ENCODE results near the gene ZNF536.

The ZNF536 gene

DNA sequence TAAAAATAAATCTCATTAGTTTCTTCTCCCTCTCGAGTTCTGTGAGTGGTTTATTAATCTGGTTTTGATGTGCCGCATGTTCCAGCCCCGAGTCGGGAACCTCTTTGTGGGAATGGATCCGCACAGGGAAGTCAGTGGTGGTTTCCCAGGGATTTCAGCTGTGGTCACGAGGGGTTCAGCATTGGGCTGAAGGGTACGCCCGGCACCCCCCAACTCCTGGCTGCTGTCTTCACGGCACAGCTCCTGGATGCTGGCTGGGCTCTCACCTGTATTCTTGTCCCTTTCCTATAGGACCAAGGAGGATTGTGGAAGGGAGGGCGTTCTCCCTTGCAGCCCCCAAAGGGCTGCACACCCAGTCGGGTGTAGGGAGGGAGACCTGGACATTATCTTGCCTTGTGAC is 167.8 kb downstream of the ZNF536 start:
- no peak for DNase-seq

DNA sequence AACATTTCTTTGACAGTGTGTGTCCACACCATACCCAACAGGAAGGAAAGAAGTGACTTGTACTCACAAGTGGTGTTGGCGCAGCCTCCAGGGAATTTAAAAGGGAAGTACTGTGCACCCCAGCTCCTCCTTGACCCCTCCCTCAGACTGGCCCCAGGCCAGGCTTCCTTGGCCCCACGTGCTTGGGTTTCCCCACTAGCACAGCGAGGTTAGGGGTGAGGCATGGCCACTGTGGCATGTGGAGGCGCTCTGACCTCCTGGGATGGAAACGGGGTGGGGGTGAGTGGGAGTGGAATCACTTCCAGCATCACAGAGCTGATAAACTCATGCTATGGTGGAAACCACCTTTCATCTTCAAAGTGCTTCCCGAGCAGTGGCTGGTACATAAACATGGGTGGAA is 168.6 kb downstream of the ZNF536 start:
- no peak for DNase-seq

GRCh38 chr19:30541575-30541974 is 169.4 kb downstream of the ZNF536 start:
- DNase-seq: no peak

GRCh38 chr19:30543243-30543945 is 171.2 kb downstream of the ZNF536 start:
- no peak for DNase-seq

DNA sequence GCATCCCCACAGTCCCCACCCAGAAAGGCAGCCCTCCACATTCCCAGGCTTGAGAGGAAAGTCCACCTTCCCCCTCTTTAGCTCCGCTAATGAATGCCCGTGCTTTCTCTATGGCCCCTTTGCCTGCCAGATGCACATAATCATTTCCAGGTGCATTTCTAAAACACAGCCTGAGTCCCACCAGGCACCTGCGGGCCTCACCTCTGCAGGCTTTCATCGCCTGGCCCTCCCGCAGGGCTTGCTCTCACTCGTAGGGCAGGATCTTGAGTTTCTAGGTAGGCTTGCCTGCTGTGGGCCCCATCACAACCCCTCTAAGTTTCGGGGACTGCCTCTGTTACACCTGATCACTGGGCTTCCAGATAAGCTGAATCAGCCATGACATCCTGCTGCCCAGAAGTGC is 173.6 kb downstream of the ZNF536 start:
- DNase-seq: no peak

GRCh38 chr19:30546332-30546731 is 174.1 kb downstream of the ZNF536 start:
- no peak for DNase-seq

GRCh38 chr19:30547246-30547645 is 175.1 kb downstream of the ZNF536 start:
- no peak for DNase-seq

DNA sequence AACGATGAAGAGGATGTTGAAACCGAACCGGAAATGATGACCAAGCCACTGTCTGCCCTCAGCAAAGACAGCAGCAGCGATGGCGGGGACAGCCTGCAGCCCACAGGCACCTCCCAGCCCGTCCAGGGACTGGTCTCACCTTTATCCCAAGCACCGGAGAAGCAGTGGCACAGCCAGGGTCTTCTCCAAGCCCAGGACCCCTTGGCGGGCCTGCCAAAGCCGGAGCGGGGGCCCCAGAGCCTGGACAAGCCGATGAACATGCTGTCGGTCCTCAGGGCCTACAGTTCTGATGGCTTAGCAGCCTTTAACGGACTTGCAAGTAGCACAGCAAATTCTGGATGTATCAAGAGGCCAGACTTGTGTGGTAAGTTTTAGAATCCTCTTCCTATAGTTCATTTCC is 177.0 kb downstream of the ZNF536 start:
- no peak for DNase-seq

DNA sequence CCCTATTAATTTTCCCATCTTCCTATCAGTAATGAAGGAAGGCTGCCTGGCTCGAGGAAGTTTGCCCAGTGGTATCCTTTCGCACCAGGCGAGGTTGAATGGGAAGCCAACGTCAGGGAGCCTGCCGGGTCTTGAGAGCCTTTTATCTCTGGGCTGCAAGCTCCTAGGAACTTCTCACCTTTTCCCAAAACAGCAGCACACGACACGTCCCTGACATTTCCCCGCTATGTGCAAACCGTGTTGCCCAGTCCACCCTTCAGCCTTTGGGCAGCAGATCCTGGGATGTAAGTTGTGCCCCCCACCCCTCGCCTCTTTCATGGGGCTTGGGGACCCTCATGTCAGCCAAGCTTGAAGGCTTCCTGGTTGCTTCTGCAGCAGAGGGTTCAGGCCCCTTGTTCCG is 179.1 kb downstream of the ZNF536 start:
- no peak for DNase-seq

- DNase-seq: no peak
Measured at GRCh38 chr19:30552593-30552992, 180.4 kb downstream of the ZNF536 start.

DNA sequence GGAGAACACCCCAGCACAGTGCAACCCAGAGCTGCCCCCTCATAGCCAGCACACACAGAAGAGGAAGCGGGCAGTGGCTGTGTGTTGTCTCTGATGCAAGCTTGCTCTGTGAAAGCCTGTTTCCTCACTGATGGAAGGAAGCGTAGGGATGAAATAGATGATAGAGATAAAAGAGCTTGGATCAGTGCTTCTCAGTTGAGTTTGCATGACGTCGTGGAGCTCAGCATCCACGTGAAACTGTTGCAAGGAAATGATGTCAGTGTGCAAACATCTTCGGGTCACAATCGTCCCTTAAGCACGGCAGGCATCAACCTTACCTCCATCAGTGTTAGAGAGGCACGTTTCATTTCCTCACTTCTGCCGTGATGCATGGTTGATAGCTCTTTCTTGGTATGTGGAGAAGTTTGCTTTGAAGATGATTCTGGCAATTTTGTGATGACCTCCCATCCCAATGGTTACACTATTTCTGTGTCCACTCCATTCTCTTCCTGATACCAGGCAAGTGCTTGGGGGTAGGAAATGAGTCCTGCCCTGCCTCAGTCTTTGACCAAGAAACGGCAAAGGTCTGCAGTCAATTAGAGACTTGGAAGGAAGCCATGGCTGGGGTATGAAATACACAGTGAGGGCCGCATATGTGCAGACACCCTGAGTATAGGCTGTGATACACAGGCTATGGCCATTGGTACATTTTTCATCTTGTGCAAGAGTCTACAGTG is 183.0 kb downstream of the ZNF536 start:
- DNase-seq: no peak

- no peak for DNase-seq
Measured at GRCh38 chr19:30555791-30556110, 183.6 kb downstream of the ZNF536 start.

DNA sequence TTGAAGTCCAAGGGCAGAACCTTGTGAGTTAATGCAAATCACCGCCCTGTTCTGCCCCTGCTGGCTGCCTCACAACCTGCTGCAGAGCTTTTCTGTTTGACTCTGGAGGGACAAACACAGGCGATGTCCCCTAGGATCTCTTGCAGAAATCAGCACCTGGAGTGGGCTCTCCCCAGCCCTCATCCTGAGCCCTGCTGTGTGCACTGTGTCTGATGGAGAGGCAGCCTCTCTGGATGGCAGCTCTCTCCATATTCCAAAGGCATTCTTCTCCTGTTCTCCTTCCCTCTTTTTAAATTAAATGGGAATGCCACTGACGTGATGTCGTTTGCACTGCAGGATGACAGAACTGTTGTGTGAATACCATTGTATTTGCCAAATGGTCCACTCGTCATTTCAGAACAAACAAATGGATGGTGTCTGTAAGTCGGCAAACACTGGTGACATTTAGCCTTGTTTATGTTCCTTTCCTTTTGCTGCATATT is 184.1 kb downstream of the ZNF536 start:
- no peak for DNase-seq

GRCh38 chr19:30557212-30557611 is 185.0 kb downstream of the ZNF536 start:
- no peak for DNase-seq

- DNase-seq: no peak
Measured at GRCh38 chr19:30557927-30558557, 185.9 kb downstream of the ZNF536 start.

GRCh38 chr19:30558793-30559192 is 186.6 kb downstream of the ZNF536 start:
- DNase-seq: no peak

DNA sequence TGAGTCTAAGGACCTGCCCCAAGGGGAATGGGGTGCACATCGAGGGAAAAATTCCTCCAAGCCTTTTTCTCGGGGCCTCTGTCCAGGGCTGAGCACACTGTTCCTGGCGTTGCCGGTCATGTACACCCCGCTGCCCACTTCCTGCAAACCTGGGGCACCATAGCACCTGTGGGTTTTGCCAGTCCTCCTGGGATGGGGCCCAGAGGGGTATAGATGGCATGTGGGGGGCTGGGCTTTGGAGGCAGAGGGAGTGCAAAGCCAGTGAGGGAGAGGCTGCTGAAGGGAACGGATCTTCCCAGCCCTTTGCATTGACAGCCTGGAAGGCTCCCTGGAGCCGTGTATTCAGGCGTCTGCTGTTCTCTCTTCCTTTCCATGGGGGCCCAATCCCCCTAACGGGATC is 187.3 kb downstream of the ZNF536 start:
- DNase-seq: no peak

GRCh38 chr19:30562981-30563380 is 190.8 kb downstream of the ZNF536 start:
- no peak for DNase-seq

DNA sequence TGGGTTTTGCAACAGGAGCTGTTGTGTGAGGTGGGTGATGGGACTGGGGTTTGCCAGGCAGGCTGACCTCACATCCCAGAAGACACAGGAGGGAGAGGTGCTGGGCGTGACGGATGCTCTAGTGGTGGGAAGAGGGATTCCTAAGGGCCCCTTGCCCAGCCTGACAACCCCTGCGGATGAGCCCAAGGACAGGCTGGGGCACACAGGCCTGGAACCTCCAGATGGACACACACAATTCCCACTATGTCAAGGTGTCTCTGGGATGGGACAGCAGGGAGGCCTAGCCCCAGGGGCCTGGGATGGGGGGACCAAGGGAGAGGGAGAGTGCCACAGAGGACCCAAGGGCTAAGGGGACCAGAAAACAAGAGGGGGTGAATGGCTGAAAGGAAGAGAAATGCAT is 191.5 kb downstream of the ZNF536 start:
- DNase-seq: no peak

DNA sequence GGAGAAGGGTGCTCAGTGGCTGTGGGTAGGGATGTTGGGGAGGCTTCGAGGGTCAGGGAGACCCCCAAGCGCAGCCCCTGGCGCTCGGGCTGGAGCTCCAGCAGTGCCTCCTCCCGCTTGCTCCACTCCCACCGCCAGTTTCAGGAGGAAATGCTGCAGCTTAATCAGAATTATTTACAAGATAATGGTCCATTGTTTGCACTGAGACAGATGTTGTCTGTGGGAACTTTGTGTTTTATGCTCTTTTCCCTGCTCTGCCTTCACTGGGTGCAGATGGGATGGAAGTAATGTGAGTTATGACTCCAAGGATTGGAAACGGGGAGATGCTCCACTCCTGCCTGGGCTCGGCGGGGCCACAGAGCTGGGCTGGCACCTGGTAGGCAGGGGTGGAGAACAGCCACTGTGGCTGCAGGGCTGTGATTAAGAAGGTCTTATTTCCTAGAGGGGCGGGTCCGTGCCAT is 192.4 kb downstream of the ZNF536 start:
- no peak for DNase-seq

- DNase-seq: no peak
Measured at GRCh38 chr19:30565636-30566035, 193.5 kb downstream of the ZNF536 start.

GRCh38 chr19:30566681-30567420 is 194.7 kb downstream of the ZNF536 start:
- DNase-seq: no peak

GRCh38 chr19:30567536-30568232 is 195.5 kb downstream of the ZNF536 start:
- no peak for DNase-seq
